GM18526 (cell line): ENCODE results near the gene SS18L1.

ENCODE experiments used
- POLR2A ChIP-seq: IDR thresholded peaks from 3 replicates; pipeline ENCODE4 v1.6.1; 2011; ENCODE audit not compliant: insufficient read length; ENCODE audit errors: extremely low read depth

The SS18L1 gene

DNA sequence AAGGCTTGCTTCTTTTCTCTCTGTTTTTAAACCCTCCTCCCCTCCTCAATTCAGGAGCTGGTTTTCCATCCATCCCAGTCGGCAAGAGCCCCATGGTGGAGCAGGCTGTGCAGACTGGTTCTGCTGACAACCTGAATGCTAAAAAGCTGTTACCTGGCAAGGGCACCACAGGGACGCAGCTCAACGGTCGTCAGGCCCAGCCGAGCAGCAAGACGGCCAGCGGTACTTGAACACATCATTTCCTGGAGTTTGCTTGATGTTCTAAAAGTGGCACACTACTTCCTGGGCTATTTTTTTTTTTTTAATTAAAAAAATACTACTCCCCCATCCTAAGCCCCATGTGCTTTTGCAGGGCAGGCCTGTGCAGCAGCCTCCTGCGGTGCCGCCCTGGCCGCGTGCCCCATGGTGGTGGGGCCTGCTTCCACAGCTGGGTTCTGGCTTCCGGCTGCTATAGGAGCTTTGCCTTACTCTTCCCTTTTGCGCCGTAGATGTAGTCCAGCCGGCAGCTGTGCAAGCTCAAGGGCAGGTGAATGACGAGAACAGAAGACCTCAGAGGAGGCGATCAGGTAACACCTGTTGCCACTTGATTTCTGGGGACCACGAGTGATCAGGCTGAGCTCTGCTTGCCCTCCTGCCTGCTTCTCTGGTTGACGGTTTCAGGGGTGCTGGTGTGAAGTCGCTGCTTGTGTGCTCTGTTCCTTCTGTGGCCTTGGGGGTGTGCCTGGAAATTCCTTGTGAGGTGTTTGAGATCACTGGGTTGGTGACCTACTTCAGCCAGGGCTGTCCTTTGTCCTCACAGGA, 13.6 kb upstream of the SS18L1 start:
- TF ChIP-seq POLR2A = no peak

- TF ChIP-seq POLR2A = no peak
Measured at GRCh38 chr20:62131560-62132320, 11.8 kb upstream of the SS18L1 start.

- TF ChIP-seq POLR2A = no peak
Measured at GRCh38 chr20:62132421-62132820, 11.1 kb upstream of the SS18L1 start.

DNA sequence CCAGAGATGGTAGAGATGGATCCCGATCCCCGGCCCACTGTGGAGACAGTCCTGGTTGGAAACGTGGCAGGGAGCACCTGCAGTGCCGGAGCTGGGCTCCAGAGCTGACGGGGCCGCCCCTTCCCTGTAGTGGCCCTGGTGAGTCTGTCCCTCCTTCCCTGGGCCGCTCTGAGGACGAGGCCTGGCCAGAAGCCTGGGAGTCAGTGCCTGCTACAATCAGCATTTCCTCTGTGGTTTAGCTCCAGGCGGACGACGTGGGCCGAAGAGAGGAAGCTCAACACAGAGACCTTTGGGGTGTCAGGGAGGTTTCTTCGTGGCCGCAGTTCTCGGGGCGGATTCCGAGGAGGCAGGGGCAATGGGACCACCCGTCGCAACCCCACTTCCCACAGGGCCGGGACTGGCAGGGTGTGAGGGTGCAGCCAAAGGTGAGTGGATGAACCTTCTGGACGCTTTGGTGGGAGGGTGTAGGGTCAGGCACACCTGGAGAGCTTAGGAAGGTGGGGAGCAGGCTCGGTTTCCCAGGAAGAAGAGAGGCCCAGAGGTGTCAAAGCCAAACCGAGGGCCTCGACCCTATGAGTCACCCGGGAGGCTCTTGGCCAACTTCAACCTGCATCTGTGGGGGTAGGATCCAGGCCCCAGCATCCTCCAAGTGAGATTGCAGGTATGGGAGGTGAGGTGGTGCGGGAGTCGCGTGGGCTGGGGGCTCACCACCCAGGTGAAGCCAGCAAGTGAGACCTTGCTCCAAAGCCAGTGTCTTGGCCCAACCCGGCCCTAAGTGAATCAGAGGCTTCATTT, 10.3 kb upstream of the SS18L1 start:
- no peak for TF ChIP-seq POLR2A

DNA sequence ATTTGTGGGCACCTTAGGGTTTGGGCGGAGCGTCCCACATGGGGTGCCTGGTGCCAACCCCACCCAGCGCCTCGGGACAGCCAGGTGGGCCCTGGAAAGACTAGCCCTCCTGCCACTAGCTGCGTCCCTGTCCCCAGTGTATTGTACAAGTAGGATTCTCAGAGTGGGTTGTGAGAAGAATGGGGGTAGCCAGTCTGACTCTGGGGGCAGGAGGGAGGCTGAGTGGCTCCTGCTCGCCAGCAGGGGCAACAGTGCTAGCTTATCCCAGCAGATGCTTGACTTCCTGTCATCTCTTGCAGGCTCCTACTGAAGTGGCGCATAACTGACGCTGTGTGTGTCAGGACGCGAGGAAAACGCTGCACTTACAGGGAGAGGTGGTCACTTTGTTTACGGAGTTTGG, 9.7 kb upstream of the SS18L1 start:
- no peak for TF ChIP-seq POLR2A

DNA sequence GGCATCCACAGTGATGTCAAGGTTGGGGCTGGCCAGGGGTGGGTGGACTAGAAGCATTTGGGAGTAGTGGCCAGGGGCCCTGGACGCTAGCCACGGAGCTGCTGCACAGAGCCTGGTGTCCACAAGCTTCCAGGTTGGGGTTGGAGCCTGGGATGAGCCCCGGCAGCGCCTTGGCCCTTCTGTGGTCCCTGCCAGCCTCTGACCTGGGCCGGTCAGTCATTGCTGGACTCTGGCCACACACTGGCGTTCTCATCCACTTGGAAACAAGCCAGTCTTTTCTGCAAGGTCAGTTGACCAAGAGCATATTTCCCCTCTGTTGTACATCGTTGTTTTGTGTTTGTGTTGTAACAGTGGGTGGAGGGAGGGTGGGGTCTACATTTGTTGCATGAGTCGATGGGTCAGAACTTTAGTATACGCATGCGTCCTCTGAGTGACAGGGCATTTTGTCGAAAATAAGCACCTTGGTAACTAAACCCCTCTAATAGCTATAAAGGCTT, 8.8 kb upstream of the SS18L1 start:
- TF ChIP-seq POLR2A = no peak

DNA sequence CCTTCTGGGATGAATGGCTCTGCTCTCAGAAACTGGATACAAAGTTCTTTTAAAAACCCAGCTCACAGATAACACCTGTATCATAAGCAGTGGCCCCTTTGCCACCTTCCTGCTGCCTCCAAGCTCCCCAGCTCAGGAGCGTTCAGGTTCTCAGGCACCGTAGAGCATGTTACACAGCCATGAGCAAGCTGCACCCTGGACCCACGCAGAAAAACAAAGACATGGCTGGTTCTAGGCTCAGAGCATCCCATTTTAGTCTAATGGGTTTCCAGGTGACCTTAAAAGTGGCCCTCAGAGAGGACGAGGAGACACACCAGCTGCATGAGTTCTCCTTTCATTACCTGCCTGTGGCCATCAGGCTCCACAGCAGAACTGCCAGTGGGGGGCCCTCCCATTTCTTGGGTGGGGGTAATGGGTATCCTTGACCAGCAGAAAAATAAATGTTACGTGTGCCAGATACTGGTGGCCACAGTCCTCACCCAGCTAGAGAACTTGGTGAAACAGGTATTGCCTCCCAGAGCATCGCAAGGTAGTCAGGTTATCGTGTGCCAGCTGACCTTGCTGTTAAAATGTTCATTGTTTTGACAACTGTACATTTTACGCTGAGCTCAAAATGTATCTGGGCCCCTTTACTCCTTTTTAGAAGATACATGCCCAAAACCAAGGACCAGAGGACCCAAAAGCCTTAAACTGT, 7.8 kb upstream of the SS18L1 start:
- no peak for TF ChIP-seq POLR2A

- no peak for TF ChIP-seq POLR2A
Measured at GRCh38 chr20:62136283-62137091, 7.1 kb upstream of the SS18L1 start.

GRCh38 chr20:62137092-62137384, 6.5 kb upstream of the SS18L1 start:
- TF ChIP-seq POLR2A = no peak

- no peak for TF ChIP-seq POLR2A
Measured at GRCh38 chr20:62137478-62138203, 5.9 kb upstream of the SS18L1 start.

- TF ChIP-seq POLR2A = no peak
Measured at GRCh38 chr20:62138204-62138543, 5.4 kb upstream of the SS18L1 start.

GRCh38 chr20:62138912-62139311, 4.7 kb upstream of the SS18L1 start:
- no peak for TF ChIP-seq POLR2A

GRCh38 chr20:62139636-62140035, 3.9 kb upstream of the SS18L1 start:
- no peak for TF ChIP-seq POLR2A

- no peak for TF ChIP-seq POLR2A
Measured at GRCh38 chr20:62141043-62141396, 2.5 kb upstream of the SS18L1 start.
